ENCODE measurements around the gene MRPS7. TPM values are rescaled to one million over a fixed set of nuclear protein-coding genes. Genes with fewer than 3 reads are reported as not detected.
"Not testable (repeated sequence)": the region's sequence is repeated elsewhere in the genome, so short reads cannot be mapped to it uniquely, and the experiment has no call there.

MRPS7 gene
- total RNA-seq, 1 donor from 2014 or later = 73.5 TPM

DNA sequence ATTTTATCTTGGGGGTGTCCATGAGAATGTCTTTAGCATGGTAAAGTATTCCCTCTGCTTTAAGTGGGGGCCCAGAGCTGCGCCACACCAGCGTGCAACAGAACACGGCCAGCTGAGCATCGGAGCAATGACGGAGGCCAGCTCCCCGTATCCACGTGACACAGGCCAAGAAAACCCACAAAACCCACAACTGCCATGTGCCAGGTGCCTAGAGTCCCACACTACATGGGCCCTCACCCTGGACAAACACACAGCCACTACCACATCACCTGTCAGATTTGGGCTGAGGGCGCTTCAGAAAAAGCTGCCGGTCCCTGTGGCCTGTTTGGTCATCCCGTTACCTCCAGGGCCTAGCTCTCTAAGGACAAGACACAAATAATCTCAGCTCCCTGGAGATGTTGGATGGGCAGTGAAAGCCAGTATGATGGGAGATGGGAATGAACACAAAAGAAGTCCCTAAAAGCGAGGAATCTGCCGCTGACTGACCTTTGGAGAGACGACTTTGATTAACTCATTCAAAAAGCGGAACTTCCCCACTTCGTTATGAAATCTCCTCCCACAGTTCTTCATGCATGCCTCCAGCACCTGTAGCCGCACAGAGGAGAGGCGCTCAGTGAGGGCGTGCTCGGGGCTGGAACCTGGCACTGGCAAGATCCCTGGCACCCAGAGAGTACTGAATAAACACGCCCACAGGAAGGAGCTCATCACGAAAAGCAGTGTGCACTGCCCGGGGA lies 17.4 kb upstream of the MRPS7 start:
- no peak for DNase-seq

DNA sequence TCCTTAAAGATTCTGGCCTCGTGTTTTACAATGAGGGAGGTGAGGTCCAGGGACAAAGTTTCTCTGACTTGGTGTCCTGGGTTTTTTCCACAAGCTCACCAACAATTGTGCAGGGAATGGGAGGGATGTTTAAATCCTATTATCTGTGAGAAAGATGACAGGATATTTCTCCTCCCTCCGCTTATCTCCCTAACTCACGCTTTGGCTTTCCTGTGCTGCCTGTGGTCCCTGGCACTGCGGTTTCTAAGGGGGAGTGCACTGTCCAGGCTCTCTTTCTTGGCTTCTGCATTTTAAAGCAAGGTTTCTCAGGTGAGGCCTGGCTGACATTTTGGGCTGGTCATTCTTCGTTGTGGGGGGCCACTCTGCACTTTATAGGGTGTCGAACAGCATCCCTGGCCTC lies 16.7 kb upstream of the MRPS7 start:
- no peak for DNase-seq

DNA sequence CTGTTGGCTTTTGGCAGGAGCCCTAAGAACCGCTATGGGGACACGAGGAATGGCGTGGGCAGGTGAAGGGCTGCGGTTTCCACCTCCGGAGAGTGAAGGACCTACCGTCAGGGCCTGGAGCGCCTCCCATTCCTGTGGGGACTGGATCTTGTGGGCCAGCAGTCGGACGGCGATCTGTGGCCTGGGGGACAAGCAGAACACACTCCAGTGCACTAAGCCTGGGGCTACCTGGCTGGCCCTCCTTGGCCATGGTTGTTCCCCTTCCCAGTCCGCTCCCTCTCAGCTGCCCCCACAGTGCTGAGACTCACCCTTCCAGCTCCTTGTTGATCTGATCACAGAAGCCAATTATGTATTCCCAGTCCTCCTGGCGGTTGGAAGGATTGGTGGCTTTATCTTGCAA lies 15.3 kb upstream of the MRPS7 start:
- no peak for DNase-seq

DNA sequence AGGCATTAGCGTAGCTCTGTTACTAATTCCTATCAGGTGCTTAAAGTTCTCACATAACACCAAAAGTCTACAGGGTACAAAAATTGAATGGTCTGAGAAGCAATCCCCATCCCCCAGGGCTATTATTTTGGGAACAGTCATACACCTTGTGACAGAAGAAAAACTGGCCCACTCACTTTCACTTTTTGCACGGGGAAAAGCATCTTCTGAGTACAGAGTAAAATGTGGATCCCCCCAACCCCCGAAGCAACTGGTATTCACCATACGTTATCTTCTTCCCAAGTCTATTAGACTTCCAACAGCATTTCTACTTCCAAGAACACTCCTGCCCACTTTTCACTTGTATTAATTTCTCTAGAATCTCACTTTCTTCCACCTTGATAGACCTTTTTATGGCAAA lies 12.1 kb upstream of the MRPS7 start:
- DNase-seq = no peak

DNA sequence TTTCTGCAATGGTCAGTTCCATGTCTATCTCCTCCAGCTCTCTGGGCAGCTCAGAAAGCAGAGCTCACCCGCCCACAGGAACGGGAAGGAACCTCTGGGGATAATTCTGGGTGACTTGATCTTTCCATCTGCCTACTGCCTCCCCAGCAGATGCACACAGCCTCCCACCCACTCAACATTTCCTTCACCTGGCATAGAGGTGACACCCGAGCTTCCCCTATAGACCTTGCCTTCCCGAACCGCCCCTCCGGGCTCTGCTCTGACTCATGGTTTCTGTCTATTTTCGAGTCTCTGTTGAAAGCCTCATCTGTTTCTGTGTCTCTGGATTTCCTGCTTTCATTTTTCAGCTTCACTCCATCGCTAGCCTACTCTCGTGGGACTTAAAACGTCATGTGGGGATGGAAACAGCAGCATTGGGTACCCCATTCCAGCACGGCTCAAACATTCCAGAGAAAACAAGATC lies 11.6 kb upstream of the MRPS7 start:
- DNase-seq = peak; percentile 74

DNA sequence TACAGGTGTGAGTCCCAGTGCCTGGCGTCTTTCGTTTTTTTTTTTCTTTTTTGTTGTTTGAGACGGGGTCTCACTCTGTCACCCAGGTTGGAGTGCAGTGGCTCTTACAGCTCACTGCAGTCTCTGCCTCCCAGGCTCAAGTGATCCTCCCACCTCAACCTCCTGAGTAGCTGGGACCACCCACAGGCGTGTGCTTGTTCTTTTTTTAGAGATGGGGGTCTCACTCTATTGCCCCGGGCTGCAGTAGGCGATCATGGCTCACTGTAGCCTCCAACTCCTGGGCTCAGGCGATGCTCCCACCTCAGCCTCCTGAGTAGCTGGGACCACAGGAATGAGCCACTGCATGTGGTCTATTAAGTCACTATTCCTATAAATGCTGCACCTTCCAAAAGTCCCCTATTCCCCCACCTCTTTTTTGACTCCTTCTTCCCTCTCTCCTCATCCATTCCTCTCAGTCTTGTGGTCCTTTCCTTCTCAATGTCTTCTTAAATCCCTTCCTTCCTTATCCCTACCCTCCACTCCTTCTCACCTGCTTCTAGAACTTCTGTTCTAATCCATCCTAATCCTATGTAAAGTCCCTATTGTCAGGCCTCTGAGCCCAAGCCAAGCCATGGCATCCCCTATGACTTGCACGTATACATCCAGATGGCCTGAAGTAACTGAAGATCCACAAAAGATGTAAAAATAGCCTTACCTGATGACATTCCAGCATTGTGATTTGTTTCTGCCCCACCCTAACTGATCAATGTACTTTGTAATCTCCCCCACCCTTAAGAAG lies 9.5 kb upstream of the MRPS7 start:
- no peak for DNase-seq

DNA sequence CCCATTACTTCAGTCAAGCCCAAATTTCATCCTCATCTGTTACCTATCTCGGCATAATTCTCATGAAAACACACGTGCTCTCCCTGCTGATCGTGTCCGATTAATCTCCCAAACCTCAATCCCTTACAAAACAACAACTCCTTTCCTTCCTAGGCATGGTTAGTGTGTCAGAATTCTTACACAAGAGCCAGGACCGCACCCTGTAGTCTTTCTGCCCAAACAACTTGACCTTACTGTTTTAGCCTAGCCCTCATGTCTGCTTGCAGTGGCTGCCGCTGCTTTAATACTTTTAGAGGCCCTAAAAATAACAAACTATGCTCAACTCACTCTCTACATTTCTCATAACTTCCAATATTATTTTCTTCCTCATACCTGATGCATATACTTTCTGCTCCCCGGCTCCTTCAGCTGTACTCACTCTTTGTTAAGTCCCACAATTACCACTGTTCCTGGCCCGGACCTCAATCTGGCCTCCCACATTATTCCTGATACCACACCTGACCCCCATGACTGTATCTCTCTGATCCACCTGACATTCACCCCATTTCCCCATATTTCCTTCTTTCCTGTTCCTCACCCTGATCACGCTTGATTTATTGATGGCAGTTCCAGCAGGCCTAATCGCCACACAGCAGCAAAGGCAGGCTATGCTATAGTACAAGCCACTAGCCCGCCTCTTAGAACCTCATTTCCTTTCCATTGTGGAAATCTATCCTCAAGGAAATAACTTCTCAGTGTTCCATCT lies 5.6 kb upstream of the MRPS7 start:
- not testable (repeated sequence) for DNase-seq

DNA sequence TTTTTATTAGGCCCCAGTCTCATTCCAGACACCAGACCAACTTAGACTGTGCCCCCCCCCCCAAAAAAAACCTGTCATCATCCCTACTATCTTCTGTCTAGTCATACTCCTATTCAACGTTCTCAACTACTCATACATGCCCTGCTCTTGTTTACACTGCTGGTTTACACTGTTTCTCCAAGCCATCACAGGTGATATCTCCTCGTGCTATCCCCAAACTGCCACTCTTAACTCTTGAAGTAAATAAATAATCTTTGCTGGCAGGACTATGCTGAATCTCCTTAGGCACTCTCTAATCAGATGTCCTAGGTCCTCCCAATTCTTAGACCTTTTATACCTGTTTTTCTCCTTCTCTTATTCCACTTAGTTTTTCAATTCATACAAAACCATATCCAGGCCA lies 4.5 kb upstream of the MRPS7 start:
- DNase-seq = not testable (repeated sequence)

DNA sequence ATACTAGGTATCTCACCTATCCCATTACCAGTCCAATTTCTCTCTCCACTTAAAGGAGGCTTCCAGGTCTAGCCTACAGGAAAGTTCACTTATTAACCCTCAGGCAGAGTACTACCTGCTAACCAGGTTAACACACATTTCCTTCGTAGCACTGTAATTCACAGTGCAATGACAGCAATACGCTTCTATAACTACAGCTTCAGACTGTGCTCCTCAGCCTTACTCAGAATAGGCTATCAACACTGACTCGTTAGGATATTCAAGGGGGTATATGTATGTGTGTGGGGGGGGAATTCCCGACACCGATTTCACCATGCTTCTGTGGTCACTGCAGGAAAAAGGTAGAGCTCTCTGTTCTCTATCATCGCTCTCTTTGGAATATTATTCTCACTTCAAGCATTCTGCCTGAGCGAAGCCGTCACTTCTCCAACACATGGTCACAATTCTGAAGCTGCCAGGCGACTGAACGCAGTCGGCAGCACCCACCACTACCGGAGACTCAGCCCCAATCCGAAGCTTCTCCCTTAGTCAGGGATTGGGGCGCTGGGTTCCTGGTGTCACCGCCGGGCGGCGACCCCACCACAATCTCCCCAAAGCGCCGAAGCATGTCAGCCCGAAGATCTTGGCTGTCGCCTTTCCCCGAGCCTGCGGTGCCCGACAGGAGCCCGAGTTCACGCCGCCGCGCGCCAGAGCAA lies 891 bp upstream of the MRPS7 start:
- DNase-seq = no peak

DNA sequence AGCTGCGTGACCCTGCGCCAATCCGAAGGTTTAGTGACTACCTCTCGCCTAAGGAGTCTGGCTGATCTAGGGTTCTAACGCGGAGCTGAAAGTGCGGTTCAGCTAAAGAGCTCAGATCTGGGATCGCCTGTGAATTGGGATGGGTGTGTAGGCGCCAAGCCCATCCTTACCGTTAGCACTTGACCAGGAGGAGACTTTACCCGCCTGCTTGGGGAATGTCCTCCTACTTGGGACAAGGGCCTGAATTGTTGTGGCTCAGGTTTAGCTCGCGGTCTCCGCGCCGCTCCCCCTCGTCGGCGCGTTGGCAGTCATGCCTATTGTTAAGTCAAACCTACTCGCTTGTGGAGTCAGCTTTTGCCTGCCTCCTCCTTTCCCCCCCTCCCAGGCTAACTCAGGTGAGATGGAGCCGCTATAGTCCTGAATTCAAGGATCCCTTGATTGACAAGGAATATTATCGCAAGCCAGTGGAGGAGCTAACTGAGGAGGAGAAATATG lies 480 bp downstream of the MRPS7 start:
- DNase-seq = no peak

DNA sequence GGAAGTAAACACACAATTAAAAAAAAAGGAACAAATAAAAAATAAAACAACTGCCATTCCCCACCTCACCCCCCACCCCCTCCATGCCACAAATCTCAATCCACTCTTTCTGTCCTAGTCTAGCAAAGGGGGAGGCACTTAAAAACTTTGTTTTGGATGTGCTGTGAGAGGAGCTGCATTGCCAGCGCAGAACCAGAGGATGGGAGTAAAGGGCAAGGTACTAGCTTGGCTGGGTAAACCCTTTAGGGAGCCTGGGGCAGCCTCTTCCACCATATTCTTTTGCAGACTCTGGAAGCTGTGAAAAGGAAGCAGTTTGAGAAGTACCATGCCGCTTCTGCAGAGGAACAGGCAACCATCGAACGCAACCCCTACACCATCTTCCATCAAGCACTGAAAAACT lies 1.4 kb downstream of the MRPS7 start:
- no peak for DNase-seq

DNA sequence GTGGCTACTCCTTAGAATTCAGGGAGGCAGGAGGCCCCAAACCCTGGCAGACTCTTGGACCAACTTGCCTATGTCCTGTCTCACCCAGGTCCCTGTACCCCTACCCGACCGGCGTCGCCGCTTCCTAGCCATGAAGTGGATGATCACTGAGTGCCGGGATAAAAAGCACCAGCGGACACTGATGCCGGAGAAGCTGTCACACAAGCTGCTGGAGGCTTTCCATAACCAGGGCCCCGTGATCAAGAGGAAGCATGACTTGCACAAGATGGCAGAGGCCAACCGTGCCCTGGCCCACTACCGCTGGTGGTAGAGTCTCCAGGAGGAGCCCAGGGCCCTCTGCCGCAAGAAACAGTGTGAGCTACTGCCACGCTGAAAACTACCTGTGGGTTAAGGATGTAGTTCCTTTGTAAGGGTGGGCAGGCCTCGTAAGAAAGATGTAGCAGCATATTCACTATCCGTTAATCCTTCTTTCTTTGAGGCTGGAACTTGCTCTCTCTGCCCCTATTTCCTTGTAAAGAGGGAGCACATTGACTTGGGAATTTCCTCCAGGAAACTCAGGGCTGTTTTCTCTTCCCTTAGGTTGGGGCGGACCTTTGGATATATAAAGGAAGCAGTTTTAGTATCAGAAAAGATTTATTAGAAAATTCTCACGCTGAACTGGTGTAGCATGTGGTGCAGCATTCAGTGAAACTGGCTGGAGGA lies 4.1 kb downstream of the MRPS7 start:
- DNase-seq = peak; percentile 94

DNA sequence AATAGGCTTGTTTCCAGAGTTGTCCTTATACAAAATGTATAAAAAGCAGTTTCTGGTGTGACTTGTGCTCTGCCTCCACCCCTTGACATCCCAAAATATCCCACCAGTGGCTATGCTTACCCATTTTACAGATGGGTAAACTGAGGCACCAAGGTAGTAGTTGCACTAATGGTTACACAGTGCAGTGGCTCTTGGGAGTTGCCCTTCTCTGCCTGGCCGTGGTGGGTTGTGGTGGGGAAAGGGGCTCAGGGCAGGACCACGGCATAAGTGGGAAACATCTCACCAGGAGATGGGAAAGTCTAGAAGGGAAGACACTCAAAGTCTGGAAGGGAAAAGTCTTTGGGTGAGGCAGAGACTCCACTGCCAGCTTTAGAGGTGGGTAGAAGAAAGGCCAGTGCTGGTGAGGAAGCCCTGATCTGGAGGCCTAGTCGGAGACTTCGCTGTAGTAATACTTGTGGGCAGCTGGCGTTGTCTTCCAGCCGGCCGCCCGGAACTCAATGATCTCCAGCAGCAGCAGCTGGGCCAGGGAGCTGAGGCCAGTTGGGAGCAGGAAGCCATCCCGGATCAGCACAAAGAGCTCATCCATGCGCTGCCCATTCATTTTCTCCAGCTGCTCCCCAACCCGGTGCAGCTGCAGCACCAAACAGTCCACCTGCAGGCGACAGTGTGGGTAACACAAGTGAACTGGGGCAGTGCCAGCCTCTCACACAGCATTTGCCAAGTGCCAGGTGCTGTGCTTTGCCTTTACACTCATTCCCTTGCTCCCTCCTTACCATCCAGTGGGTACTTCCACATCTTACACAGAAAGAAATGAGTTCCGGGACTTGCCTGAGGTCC lies 4.9 kb downstream of the MRPS7 start:
- DNase-seq = no peak

DNA sequence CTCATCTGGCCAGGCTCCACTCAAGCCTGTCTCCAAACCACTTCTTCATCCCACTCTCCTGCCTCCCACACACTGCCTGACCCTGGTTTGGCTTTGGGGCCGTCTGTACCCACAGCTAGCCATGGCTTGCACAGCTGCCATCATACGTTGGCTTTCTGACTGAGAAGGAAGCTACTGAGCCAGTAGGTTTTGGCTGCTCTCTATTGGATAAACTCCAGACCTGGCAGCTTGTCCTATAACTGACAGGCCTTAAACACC lies 5.4 kb downstream of the MRPS7 start:
- DNase-seq = no peak

DNA sequence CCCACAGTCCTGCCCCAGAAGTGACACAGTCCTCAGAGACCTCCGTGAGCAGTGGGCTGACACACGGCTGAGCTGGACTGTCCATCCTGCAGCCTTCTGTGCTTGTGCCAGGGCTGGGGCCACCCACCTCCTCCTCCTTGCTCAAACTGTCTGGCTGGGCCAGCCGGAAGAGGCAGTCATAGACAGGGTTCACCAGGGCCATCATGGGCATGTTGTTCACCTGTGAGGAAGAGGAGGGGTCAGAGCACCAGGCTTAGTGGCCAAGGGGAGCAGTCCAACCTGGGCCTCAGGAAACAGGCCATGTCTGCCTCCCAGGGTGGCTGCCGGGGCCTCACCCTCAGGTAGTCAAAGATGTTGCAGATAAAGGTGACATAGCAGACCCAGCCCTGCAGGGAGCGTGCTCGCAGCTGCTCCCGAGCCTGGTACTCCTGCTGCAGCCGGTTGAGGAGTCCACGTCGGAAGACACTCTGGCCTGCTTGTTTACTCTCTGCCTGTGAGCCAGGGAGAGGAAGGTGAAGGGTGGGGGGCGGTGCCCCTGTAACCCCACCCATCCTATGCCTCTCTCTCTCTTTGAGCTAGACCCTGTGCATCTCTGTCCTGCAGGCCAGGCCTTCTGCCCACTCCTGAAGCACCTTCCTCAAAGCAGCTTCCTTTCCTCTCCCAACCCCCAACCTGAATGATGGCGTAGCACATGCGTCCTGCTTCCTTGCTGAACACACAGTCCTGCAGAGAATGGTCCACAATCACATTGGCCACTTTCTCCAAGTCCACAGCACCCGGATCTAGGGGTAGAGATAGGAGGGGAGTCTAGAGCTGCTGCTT lies 5.9 kb downstream of the MRPS7 start:
- DNase-seq = no peak

DNA sequence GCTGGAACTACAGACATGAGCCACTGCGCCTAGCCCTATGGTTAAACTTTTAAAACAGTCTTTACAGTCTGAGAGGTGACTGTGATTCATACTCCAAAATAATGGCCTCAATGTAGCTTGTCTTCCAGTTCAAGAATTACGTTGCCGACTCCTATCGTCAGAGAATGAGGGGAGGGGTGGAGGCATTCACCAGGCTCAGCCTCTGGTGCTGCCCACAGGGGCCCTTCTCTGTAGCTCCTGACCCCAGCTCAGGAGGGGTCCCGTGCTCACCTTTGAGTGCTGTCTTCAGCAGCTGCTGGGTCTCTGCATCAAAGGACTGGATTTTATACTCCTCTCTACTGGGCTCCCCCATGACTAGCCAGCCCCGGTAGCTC lies 8.2 kb downstream of the MRPS7 start:
- DNase-seq = no peak

DNA sequence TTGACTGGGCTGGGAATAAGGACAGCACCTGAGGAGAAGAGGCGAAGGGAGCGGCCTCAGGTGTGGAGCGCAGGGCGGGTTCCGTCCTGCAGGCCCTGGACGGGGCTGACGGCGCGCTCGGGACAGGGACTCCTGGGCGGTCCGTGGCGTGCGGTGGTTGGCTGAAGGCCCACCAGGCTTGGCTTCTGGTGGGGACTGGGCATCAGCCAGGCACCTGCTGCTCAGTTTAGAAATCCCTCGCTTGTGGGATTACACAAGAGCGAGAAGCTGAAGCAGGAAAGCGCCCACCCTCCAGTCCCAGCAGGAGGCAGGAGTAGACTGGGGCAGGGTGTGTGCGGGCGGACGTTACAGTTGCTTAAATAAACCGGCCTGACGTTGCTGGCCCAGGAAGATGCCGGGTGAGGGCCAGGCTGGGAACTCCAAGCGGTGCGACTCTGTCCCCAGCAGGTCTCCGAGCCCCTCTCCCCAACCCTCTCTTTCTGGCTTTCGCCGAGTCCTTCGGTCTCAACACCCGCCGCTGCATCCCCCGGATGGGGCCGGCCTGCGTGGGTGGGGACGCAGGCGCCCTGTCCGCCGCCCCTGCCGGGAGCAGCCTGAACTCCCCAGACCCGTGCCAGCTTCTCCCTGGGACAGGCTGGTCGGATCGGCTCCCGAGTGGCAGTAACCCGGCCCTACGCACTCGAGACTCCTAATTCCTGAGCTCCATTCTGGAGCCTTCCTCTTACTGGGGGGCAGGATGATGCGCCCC lies 8.7 kb downstream of the MRPS7 start:
- DNase-seq = peak; percentile 76

DNA sequence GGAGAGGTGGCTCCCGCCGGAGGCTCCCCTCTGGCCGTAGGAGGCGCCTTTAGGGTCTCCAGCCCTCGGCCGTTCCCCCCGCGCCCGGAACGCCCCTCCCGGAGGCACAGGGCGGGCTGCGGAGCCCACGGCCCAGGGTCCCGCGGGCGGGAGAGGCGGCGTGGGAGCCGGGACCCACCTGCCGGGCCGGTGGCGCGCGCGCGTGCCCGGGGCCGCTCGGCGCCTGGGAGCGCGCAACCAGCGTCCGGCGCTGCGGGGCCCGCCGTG lies 9.2 kb downstream of the MRPS7 start, which contains the start of gene MIF4GD:
TSS of gene MIF4GD (minus strand) at position 266 of the 267 bp plus-strand sequence. CDS start 1,036 bp downstream, outside the sequence.
- DNase-seq = peak; percentile 82

DNA sequence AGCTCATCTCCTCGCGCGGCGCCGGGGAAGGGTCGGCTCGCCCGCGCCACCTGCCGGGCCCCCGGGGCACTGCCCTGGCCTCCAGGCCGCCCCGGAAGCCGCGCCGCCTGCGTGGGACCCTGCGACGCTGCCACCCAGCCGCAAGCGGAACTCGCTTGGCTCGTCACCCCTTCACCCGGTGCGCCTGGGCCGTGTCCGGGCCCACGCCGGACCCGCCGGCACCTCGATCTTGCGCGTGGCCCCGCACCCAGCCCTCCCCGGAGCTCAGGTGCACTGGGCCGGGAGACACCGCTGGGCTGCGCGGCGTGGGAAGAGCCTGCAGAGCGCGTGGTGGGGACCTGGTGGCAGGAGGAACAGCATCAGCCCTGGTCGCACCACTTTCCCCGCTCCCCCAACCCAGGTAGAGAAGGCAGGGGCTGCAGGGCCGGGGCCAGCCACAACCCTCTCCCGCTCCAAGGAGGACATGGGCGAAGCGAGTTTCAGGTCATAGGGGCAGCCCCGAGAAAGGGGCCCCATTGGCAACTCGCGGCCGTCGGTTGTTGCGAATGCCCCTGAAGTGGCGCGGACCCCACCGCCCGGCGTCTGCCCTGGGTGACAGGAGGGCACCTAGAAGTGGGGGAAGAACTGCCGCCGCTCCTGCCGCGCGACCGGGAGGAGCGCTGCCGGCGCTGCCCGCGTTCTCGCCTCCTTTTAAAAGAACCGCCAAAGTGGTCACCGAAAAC lies 9.7 kb downstream of the MRPS7 start:
- DNase-seq = peak; percentile 37
